Fibroblast of pulmonary artery (primary cell): ENCODE results near the gene SLC30A7.

ENCODE experiments used
- DNase-seq: peaks from one replicate; pipeline ENCODE4 v3.0.0-alpha.2; 2010; ENCODE audit warnings: low read depth
- H3K4me3 ChIP-seq: replicated peaks from 2 replicates; pipeline ENCODE4 v1.5.1; 2011; ENCODE audit warnings: low read depth, mild to moderate bottlenecking, control low read depth, low read length, moderate library complexity
- TF ChIP-seq, protein P1 (sequence below): IDR thresholded peaks from 2 replicates; pipeline ENCODE4 v1.5.1; 2011; ENCODE audit warnings: mild to moderate bottlenecking, control low read depth, low read length, inconsistent platforms; ENCODE audit errors: missing control alignments

SLC30A7 gene

GRCh38 chr1:100862591-100862990, 33.3 kb upstream of the SLC30A7 start:
- no peak overlapping the region for H3K4me3 ChIP-seq
- TF ChIP-seq, protein P1, sequence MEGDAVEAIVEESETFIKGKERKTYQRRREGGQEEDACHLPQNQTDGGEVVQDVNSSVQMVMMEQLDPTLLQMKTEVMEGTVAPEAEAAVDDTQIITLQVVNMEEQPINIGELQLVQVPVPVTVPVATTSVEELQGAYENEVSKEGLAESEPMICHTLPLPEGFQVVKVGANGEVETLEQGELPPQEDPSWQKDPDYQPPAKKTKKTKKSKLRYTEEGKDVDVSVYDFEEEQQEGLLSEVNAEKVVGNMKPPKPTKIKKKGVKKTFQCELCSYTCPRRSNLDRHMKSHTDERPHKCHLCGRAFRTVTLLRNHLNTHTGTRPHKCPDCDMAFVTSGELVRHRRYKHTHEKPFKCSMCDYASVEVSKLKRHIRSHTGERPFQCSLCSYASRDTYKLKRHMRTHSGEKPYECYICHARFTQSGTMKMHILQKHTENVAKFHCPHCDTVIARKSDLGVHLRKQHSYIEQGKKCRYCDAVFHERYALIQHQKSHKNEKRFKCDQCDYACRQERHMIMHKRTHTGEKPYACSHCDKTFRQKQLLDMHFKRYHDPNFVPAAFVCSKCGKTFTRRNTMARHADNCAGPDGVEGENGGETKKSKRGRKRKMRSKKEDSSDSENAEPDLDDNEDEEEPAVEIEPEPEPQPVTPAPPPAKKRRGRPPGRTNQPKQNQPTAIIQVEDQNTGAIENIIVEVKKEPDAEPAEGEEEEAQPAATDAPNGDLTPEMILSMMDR: no peak
- peak; percentile 70 for DNase-seq

GRCh38 chr1:100866041-100866900, 29.6 kb upstream of the SLC30A7 start:
- TF ChIP-seq, protein P1: peak; percentile 53
- peak; percentile 83 for DNase-seq
- no peak overlapping the region for H3K4me3 ChIP-seq

GRCh38 chr1:100866901-100867206, 29.0 kb upstream of the SLC30A7 start:
- TF ChIP-seq, protein P1: no peak
- H3K4me3 ChIP-seq: no peak overlapping the region
- DNase-seq: no peak

GRCh38 chr1:100868364-100868995, 27.4 kb upstream of the SLC30A7 start:
- H3K4me3 ChIP-seq: no peak overlapping the region
- TF ChIP-seq, protein P1: peak; percentile 58
- DNase-seq: peak; percentile 78

GRCh38 chr1:100869996-100870395, 25.9 kb upstream of the SLC30A7 start:
- no peak overlapping the region for H3K4me3 ChIP-seq
- TF ChIP-seq, protein P1: no peak
- DNase-seq: no peak

DNA sequence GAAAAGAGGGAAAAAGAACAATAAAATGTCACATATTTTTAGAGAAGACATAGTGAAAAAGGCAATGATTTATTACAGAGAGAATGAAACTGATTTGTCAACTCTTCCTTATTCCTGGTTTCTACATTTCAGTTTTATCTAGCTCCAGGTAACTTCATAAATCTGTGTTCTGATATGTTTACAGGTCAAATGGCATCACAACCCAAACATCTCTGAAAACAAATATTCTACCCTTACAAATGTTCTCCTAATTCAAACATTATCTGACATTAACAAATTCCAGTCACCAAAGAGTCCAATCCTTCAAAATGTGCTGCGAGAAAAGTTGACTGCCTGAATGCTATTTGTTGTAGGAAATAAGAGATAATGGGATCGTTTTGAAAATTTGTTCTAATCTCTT, 21.5 kb upstream of the SLC30A7 start:
- TF ChIP-seq, protein P1: no peak
- DNase-seq: no peak
- no peak overlapping the region for H3K4me3 ChIP-seq
